Measurements from ENCODE around the gene NAA38.

The NAA38 gene

GRCh38 chr17:7843536-7844291 lies 13.6 kb downstream of the NAA38 start:
- H3K4me3 ChIP-seq (ENCODE audit: control insufficient read depth, low read depth, low read length) = peak overlapping the region; percentile 83
- DNase-seq (ENCODE audit: low read depth) = no peak
- TF ChIP-seq CTCF (IDR thresholded peaks at IDR 0.05; ENCODE audit: control insufficient read depth, insufficient read depth, low read depth, low read length, missing control alignments) = no peak

DNA sequence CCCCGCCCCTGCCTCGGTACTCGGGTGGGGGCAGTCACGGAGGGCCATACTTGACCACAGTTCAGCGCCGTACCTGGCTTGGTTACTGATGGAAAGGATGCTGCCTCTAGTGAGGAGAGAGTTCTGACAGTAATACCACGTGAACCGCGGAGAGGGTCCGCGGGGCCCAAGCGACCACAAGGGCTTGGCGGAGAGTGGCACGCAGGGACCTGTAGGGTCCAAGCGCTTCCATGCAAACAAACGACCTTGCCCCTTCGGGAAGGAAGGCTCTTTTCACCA lies 14.2 kb downstream of the NAA38 start:
- no peak for DNase-seq (ENCODE audit: low read depth)
- peak overlapping the region; percentile 83 for H3K4me3 ChIP-seq (ENCODE audit: control insufficient read depth, low read depth, low read length)
- no peak for TF ChIP-seq CTCF (IDR thresholded peaks at IDR 0.05; ENCODE audit: control insufficient read depth, insufficient read depth, low read depth, low read length, missing control alignments)

DNA sequence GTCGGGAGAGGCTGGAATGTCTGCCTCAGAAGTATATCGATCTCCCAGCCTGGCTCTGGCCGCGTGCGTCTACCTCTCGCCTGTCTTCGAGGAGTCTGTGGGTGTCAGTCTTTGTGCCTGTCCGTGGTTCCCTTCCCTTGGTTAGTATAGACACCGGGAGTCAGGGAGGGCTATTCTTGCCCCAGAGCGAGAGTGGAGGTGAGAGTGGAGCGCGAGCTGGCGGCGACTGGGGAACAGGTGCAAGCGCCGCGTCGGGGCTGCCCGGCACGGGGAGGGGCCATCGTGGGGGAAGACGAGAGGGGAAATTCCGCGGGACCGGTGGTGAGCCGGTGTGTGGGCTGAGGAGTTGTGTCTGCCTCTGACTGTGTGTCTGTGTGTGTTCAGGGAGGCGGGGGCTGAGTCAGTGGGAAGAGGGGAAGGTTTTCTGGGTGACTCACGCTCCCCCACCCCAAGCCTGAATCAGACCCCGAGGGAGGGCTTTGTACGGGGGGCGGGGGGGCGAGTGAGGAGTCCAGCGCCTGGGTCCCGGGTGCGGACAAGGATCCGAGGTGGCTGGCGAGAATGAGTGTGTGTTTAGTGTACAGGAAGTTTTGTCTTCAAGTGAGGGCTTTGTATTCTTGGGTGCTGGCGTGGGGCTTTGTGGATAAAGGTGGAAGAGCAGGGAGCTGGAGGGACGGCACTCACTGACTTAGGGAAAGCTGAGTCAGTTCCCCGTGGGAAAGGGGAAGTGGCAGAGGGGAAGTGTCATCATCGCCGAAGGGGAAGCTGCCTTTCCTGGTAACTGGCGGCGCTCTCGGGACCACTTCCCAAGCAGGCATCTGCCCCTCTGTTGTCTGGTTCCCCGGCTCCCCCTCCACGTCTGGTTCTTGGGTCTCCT lies 14.7 kb downstream of the NAA38 start:
- H3K4me3 ChIP-seq (ENCODE audit: control insufficient read depth, low read depth, low read length) = peak overlapping the region; percentile 83
- DNase-seq (ENCODE audit: low read depth) = no peak
- no peak for TF ChIP-seq CTCF (IDR thresholded peaks at IDR 0.05; ENCODE audit: control insufficient read depth, insufficient read depth, low read depth, low read length, missing control alignments)

DNA sequence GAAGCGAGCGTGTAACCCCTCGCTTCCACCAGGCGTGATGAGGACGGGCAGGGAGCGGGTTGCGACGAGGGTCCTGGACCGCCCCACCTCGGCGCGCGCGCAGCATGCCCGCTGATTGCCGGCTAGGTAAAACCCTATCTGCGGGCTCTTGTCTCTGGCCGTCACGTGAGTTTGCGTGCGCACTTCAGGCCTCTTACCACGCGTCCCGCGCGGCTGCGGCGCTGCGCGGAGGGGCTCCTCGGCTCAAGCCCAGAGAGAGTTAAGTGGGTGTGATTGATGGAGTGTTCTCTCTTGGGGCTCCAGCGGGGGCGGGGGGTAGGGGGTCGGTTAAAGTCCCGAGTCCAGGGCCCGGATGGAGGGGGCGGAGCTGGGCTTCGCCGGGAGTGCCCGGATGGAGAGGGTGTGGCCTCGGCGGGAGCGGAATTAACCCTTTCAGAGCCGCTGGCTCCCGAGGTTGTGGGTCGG lies 15.4 kb downstream of the NAA38 start:
- TF ChIP-seq CTCF (IDR thresholded peaks at IDR 0.05; ENCODE audit: control insufficient read depth, insufficient read depth, low read depth, low read length, missing control alignments) = no peak

DNA sequence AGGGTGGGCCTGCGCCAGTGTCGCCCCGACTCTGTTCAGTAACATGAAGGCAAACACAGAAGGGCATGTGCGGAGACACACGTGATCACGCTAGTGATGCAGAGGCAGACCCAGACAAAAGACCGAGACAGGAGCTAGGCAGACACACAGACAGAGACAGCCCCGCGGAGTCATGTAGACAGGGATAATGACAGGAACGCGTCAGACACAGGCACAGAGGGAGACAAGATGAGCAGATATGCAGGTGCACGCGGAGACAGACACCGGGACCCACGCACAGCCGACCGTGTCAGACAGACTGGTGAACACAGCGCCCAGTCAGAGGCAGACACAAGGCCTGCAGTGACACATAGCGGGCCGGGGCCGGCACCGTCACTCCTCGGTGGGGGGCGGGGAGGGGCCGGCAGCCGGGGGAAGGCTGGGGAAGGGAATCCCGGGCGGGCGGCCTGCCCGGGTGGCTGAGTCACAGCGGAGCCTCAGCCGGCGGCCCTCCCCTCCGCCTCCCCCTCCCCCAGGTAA lies 15.9 kb downstream of the NAA38 start:
- H3K4me3 ChIP-seq (ENCODE audit: control insufficient read depth, low read depth, low read length) = peak overlapping the region; percentile 83
- TF ChIP-seq CTCF (IDR thresholded peaks at IDR 0.05; ENCODE audit: control insufficient read depth, insufficient read depth, low read depth, low read length, missing control alignments) = peak; percentile 22
- DNase-seq (ENCODE audit: low read depth) = no peak

More for the DNA sequence above, 15.4 kb downstream of the NAA38 start:
- peak overlapping the region; percentile 83 for H3K4me3 ChIP-seq (ENCODE audit: control insufficient read depth, low read depth, low read length)
- DNase-seq (ENCODE audit: low read depth) = no peak

DNA sequence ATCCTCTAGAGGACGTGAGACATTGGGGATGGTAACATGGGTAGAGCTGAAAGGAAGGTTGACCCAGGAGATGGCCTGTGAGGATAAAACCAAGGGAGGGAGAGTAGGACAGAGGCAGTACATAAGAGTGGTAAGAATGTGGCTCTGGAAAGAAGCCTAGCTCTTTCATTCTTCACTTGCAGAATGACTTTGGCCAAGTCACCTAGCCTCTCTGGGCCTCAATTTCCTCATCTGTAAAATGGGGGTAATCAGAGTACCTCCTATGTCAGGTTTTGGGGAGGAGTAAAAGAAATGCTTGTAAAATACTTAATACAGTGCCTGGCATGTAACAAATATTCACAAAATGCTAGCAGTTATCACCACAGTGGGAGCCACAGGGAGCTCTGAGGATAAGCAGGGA lies 16.5 kb downstream of the NAA38 start:
- DNase-seq (ENCODE audit: low read depth) = no peak
- no peak for TF ChIP-seq CTCF (IDR thresholded peaks at IDR 0.05; ENCODE audit: control insufficient read depth, insufficient read depth, low read depth, low read length, missing control alignments)
- no peak overlapping the region for H3K4me3 ChIP-seq (ENCODE audit: control insufficient read depth, low read depth, low read length)
